ENCODE results near the gene FN3KRP. TPM values are rescaled to one million over a fixed set of nuclear protein-coding genes. Genes with fewer than 3 reads are reported as not detected.

The FN3KRP gene
- total RNA-seq, 1 experiment from 2014 or later, result 21.5 TPM

GRCh38 chr17:82675476-82676245 is 40.8 kb upstream of the FN3KRP start:
- ChIA-PET CTCF (no interaction called here), POLR2A (interaction anchor here (0.9 kb wide), 1 partner anchor 10 kb away, joined by 3 read pairs; no protein-coding TSS in a partner anchor)
- Mint-ChIP-seq H3K4me3 (ENCODE audit: unreplicated experiment) (no peak overlapping the region), H3K9me3 (ENCODE audit: unreplicated experiment) (no peaks in the 10 kb centered on the region), H3K27me3 (ENCODE audit: insufficient read depth, unreplicated experiment) (no peaks in the 10 kb centered on the region), H3K27ac (ENCODE audit: low read depth, unreplicated experiment) (no peak overlapping the region), H3K4me1 (ENCODE audit: insufficient read depth, unreplicated experiment) (no peaks in the 10 kb centered on the region), H3K36me3 (ENCODE audit: insufficient read depth, unreplicated experiment) (peaks cover 8% of the 10 kb centered on the region)
- BruUV-seq (replicated peaks), result no TSS peak
- DNase-seq (ENCODE audit: unreplicated experiment), result no peak
- intact Hi-C loops (cut with micrococcal nuclease), result no loop called here
- TF ChIP-seq CTCF (IDR thresholded peaks at IDR 0.05; ENCODE audit: unreplicated experiment), result no peak

- no peak overlapping the region for H3K27ac Mint-ChIP-seq (ENCODE audit: low read depth, unreplicated experiment)
- ChIA-PET CTCF (no interaction called here), POLR2A (no interaction called here)
- H3K36me3 Mint-ChIP-seq (ENCODE audit: insufficient read depth, unreplicated experiment), result peaks cover 2% of the 10 kb centered on the region
- no peaks in the 10 kb centered on the region for H3K27me3 Mint-ChIP-seq (ENCODE audit: insufficient read depth, unreplicated experiment)
- TF ChIP-seq CTCF (IDR thresholded peaks at IDR 0.05; ENCODE audit: unreplicated experiment), result no peak
- no TSS peak for BruUV-seq (replicated peaks)
- no peaks in the 10 kb centered on the region for H3K9me3 Mint-ChIP-seq (ENCODE audit: unreplicated experiment)
- intact Hi-C loops (cut with micrococcal nuclease), result no loop called here
- no peak overlapping the region for H3K4me3 Mint-ChIP-seq (ENCODE audit: unreplicated experiment)
- no peaks in the 10 kb centered on the region for H3K4me1 Mint-ChIP-seq (ENCODE audit: insufficient read depth, unreplicated experiment)
- no peak for DNase-seq (ENCODE audit: unreplicated experiment)
Measured at GRCh38 chr17:82677353-82677925, 39.1 kb upstream of the FN3KRP start.

- ChIA-PET CTCF (no interaction called here), POLR2A (interaction anchor here (0.5 to 0.8 kb wide), 2 partner anchors 9 to 76 kb away, joined by 3 read pairs; no protein-coding TSS in a partner anchor)
- Mint-ChIP-seq H3K4me3 (ENCODE audit: unreplicated experiment) (no peak overlapping the region), H3K36me3 (ENCODE audit: insufficient read depth, unreplicated experiment) (no peaks in the 10 kb centered on the region), H3K9me3 (ENCODE audit: unreplicated experiment) (no peaks in the 10 kb centered on the region), H3K27me3 (ENCODE audit: insufficient read depth, unreplicated experiment) (no peaks in the 10 kb centered on the region), H3K4me1 (ENCODE audit: insufficient read depth, unreplicated experiment) (no peaks in the 10 kb centered on the region), H3K27ac (ENCODE audit: low read depth, unreplicated experiment) (no peak overlapping the region)
- no TSS peak for BruUV-seq (replicated peaks)
- no peak for TF ChIP-seq CTCF (IDR thresholded peaks at IDR 0.05; ENCODE audit: unreplicated experiment)
- intact Hi-C loops (cut with micrococcal nuclease), result no loop called here
- DNase-seq (ENCODE audit: unreplicated experiment), result no peak
Measured at GRCh38 chr17:82678265-82678891, 38.1 kb upstream of the FN3KRP start.
